ENCODE measurements around the gene TOMM20. TPM values are rescaled to one million over a fixed set of nuclear protein-coding genes. Genes with fewer than 3 reads are reported as not detected.

TOMM20 gene
- total and polyA plus RNA-seq, 2 donors (not counting 1 experiment from before 2014, with no cell fraction given), result 25.0 to 77.3 TPM

DNA sequence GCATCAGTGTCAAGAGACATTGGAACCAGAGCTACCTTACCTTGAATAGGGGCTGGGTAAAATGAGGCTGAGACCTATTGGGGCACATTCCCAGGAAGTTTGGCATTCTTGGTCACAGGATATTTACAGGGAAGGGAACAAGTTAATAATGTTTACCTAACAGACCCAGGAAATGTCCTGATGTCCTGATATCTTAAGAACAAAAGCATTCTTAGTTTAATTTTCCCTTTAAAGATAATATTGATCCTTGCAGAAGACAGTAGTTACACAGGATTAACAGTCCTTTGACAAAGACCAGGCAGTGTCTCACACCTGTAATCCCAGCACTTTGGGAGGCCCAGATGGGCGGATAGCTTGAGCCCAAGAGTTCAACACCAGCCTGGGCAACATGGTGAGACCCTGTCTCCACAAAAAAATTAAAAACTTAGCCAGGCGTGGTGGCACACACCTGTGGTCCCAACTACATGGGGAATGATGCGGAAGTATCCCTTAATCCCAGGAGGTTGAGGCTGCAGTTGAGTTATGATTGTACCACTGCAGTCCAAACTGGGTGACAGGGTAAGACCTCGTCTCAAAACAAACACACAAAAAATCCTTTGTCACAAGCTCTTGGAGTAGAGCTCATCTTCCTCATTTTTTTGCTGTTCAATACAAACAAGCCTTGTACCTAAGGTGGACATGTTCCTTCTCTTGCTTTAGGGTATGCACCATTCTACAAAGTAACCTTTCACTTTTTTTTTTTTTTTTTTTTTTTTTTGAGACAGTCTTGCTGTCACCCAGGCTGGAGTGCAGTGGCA is 1.3 kb upstream of the TOMM20 start:
- Mint-ChIP-seq H3K4me1 (peaks cover 29% of the 10 kb centered on the region), H3K9me3 (ENCODE audit: insufficient read depth) (no peaks in the 10 kb centered on the region), H3K4me3 (peak overlapping the region; percentile 97), H3K27me3 (no peaks in the 10 kb centered on the region), H3K27ac (peak overlapping the region; percentile 77)
- no peaks in the 10 kb centered on the region for H3K27me3 ChIP-seq (replicated peaks in 1 of 4; ENCODE audit: control extremely low read depth in 1 of 4, control insufficient read depth in 3 of 4, insufficient read depth in 4 of 4, low read length in 3 of 4)
- peaks cover 16 to 20% of the 10 kb centered on the region in 2 donors for H3K4me1 ChIP-seq (ENCODE audit: control insufficient read depth in 2 of 2, insufficient read depth in 2 of 2, low read length in 2 of 2)
- intact Hi-C loops (cut with micrococcal nuclease), result loop anchor here (2.0 to 10.0 kb wide), 2 partner anchors 375 to 757 kb away; partner anchors contain the start of genes B3GALNT2 and COA6
- POLR2A ChIA-PET, result interaction anchor here (0.7 kb wide), 1 partner anchor 642 kb away, joined by 3 read pairs; no protein-coding TSS in a partner anchor
- peaks cover 44% of the 10 kb centered on the region for H3K79me2 ChIP-seq (ENCODE audit: control insufficient read depth, insufficient read depth, low read length)
- peaks cover 4% of the 10 kb centered on the region for H4K20me1 ChIP-seq (ENCODE audit: control insufficient read depth, insufficient read depth, low read length, poor library complexity, severe bottlenecking)
- CTCF ChIA-PET, result interaction anchor here (0.7 to 1.4 kb wide), 2 partner anchors 24 to 30 kb away, joined by 4 read pairs; no protein-coding TSS in a partner anchor
- WGBS (ENCODE audit: insufficient coverage), result 100% methylated on average over 1 of the region's 4 CpGs
- no peak overlapping the region for H3K9ac ChIP-seq (ENCODE audit: low read length)
- peak overlapping the region; percentile 84 for H2AFZ ChIP-seq (ENCODE audit: insufficient read depth, low read depth, low read length, poor library complexity, severe bottlenecking)
- H3K27ac ChIP-seq (ENCODE audit: low read length in 2 of 2), result peak overlapping the region in 1 of 2 donors; percentile 95
- no peaks in the 10 kb centered on the region for H3K9me3 ChIP-seq (ENCODE audit: control extremely low read depth in 1 of 3, control insufficient read depth in 2 of 3, insufficient read depth in 1 of 3, low read length in 2 of 3)
- TF ChIP-seq, protein P1, sequence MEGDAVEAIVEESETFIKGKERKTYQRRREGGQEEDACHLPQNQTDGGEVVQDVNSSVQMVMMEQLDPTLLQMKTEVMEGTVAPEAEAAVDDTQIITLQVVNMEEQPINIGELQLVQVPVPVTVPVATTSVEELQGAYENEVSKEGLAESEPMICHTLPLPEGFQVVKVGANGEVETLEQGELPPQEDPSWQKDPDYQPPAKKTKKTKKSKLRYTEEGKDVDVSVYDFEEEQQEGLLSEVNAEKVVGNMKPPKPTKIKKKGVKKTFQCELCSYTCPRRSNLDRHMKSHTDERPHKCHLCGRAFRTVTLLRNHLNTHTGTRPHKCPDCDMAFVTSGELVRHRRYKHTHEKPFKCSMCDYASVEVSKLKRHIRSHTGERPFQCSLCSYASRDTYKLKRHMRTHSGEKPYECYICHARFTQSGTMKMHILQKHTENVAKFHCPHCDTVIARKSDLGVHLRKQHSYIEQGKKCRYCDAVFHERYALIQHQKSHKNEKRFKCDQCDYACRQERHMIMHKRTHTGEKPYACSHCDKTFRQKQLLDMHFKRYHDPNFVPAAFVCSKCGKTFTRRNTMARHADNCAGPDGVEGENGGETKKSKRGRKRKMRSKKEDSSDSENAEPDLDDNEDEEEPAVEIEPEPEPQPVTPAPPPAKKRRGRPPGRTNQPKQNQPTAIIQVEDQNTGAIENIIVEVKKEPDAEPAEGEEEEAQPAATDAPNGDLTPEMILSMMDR (IDR thresholded peaks at IDR 0.05), result no peak
- no peak for TF ChIP-seq EZH2 (IDR thresholded peaks at IDR 0.05; ENCODE audit: borderline replicate concordance, insufficient read depth, low read depth, low read length, poor library complexity, severe bottlenecking)
- H3K4me3 ChIP-seq (ENCODE audit: control extremely low read depth in 1 of 5, extremely low read depth in 1 of 5, insufficient read depth in 1 of 5, low read depth in 2 of 5, low read length in 4 of 5), result no peak overlapping the region
- H3K4me2 ChIP-seq (replicated peaks; ENCODE audit: low read depth, low read length, poor library complexity, severe bottlenecking), result no peak overlapping the region
- ATAC-seq (ENCODE audit: low read depth) (no peak), DNase-seq (no peak)
- H3K36me3 ChIP-seq (replicated peaks in 1 of 2; ENCODE audit: control extremely low read depth in 1 of 2, control insufficient read depth in 1 of 2, extremely low read depth in 1 of 2, insufficient read depth in 2 of 2, low read length in 1 of 2), result peaks cover 0 to 20% of the 10 kb centered on the region in 2 experiments

Data from B cell (primary cell).